Activated CD8-positive, alpha-beta memory T cell treated with anti-CD3 and anti-CD28 coated beads, Interleukin-2, amount 50 U/mL, for 1 hour (primary cell): ENCODE data around the gene MORC1.
"Not testable (repeated sequence)": the region's sequence is repeated elsewhere in the genome, so short reads cannot be mapped to it uniquely, and the experiment has no call there.

Experiments
- DNase-seq: peaks from one replicate; pipeline ENCODE4 v3.0.0-alpha.2; 2020; ENCODE audit errors: extremely low read depth

The MORC1 gene

DNA sequence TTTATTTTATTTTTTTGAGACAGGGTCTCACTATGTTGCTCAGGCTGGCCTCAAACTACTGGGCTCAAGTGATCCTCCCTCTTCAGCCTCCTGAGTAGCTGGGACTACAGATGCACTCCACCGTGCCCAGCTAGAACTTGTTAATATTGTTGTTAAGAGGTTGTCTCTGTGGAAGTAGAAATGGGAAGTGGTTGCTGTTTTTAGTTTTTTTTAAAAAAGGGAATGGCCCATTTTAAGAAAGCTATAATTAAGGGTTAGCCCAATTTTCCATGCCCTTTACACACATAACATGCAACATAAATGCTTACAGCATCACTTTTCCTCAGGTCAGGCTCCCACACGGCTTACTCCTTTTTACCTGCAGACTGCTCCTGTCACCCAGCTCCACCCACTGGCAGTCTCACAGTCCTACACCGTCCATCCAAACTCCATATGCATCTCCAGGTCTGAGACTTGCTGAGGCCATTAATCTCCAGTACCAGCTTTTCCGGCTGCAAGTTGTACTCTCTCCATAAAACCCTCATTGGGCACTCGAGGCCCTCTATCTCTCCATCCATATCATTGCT lies 19.8 kb downstream of the MORC1 start:
- no peak for DNase-seq

DNA sequence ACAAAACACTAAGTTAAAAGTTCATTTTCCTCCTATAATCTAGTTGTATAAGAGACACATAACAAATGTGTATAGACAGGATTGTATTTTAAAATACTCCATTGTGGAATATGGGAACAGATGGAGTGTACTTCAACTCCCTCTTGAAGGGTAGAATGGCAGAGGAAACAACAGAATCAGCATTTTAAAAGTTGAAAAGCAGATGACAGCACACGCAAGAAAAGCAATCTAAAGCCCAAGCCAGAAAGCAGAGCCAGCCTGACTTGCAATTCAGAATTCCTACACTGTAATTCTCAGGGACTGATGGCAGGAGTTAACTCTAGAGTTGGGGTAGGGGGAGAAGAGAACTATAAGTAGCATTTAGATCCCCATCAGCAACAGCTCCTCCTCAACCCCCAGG lies 22.8 kb downstream of the MORC1 start:
- DNase-seq: no peak

DNA sequence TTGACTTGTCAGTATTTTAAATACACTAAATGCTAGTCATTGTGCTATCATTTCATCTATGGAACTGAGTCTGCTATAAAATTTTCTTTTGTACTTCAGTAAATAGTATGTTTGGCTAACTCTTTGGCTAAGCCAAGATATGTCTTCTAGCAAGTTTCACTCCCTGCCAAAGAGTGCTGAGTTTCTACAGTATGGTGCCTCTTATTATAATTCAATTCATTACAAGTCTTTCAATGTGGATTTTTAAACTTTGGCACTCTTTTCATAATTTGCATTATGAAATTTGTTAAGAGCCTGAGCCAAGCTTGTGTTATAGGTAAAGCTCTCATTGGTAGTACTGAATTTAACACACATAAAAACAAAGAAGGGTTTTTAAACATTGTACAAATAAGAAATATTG lies 24.4 kb downstream of the MORC1 start:
- DNase-seq: no peak

DNA sequence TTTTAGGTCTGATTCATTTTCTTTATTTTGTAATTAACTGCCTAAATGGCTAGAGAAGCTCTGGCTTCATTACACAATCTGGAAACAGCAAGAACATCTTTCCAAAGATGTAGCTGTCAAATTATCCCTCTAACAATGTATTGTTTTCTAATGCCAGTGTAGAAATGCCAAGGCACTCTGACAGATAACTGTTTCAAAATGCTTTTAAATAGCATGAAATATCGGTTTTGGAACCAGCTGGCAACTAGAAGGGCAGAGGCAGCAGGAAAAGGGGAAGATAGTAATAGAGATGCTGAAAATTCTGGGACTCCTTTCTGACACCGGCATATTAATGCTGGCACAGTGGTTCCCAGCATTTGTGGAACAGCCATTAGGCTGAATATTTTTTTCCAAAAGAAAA lies 26.1 kb downstream of the MORC1 start:
- no peak for DNase-seq

DNA sequence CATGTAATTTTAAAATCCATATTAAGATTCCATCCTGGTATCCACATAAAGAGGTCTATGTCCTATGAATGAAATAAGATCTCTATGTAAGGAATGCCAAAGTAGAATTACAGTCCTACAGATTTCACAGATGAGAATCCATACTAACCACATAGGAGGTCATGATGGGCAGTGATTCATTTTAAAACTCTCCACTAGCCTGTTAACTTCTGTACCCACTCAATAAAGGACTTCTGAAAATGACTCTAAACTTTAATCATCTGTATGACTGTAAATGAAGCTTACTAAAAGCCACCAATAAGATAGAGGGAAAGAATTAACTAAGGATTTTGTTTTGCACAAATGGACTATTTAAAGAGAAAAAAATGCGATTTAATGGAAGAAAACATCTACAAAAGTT lies 28.7 kb downstream of the MORC1 start:
- DNase-seq: no peak

DNA sequence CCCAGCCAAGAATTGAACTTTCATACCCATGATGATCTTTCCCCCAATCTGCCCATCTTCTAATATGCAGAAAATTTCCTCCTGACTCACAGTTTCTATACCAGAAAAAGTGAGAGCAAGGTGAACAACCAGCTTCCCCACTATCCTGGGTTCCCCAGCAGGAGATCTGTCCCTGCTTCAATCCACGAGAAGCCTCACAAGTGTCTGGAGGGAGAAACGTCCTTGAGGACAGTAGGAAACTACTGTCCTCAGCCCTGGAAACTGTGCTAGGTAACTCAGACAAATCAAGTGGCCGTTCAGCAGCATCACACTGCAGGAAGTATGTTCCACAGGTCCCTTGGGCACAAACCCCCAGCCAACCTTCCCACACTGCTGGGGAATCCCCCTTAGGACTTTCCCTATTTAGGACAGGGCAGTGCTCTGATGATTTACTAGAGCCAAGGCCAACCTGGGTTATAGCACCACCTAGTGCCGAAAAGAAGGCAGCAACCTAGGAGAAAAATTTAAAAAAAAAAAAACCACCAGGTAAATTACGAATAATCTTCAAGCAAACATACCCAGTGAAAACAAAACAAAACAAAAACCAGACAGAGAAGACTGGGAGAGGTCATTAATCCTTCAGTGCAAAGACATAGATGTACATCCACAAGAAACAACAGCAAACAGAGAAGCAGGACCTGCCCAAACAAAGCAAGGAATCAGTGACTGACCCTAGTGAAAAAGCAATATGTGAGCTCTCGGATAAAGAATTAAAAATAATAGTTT lies 36.0 kb downstream of the MORC1 start:
- DNase-seq: no peak

DNA sequence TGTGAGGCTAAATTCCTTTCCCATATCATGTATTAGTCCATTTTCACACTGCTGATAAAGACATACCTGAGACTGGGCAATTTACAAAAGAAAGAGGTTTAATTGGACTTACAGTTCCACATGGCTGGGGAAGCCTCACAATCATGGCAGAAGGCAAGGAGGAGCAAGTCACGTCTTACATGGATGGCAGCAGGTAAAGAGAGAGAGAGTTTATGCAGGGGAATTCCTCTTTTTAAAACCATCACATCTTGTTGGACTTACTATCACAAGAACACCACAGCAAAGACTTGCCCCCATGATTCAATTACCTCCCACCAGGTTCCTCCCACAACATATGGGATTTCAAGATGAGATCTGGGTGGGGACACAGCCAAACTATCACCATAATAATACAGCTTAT lies 37.8 kb downstream of the MORC1 start:
- DNase-seq: not testable (repeated sequence)

DNA sequence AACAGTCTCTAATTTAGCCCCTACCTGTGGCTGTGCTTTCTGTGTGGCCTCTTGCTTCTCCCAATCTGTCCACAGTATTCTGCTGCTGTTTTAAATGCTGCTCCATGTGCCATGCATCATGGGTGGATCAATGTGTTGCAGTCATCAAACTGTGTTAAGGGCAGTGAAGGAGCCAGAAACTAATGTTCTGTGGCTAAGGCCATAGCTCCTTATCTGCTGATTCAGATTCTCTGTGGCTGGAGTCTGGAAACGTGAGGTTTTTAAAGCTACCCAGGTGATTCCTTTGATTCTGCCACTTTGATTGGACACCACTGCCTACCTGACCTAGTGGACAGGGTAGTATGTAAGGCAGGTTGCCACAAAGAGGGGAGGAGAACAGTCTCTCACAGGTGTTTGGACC lies 44.8 kb downstream of the MORC1 start:
- DNase-seq: no peak

DNA sequence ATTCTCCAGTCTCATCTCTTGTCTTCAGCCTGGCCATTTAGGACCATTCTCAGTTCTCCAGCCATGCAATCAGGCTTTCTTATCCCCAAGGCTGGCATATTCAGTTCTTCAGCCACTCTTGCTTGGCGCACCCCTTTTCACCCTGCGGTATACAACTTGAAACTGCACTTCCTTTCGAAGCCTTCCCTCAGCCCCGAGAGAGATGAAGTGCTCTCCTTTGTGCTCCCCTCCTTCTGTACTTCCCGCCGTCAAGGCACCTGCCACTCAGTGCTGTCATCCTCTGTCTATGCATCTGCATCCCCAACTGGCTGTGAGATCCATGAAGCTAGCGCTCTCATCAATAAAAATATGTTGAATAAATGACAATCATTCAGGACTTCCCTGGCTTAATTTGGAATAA lies 45.7 kb downstream of the MORC1 start:
- DNase-seq: no peak

DNA sequence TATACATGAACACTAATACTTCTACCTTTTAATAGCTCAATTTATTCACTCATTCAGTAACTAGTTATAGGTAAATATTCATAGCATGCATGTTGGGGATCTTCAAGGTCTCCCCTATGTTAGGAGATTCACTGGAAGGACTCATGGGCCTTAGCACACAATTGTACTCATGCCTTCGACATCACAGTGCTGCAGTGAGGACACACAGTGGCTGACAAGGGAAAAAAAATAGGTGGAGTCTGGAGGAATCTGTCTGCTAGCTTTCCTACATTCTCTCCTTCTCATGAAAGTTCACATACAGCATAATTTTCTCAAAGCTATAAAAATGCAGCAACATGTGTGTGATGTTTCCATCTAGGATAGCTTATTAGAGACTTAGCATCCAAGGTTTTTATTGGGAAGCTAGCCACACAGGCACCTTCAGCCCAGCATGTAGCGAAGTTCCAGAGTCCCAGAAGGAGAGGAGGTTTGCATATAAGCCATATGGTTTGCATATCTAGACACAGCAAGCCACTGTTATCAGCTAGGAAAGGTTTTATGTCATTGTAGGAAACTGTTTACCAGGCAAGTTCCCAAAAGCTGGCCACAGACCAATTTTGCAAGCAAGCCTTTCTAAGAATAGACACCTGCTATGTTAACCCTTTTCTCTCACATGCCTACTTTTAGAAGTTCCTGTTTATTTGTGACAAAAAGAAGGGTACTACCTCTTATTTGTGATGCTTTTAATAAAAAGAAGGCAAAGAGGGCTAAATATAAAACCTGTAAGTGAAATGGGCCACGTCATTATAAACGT lies 46.4 kb downstream of the MORC1 start:
- no peak for DNase-seq

DNA sequence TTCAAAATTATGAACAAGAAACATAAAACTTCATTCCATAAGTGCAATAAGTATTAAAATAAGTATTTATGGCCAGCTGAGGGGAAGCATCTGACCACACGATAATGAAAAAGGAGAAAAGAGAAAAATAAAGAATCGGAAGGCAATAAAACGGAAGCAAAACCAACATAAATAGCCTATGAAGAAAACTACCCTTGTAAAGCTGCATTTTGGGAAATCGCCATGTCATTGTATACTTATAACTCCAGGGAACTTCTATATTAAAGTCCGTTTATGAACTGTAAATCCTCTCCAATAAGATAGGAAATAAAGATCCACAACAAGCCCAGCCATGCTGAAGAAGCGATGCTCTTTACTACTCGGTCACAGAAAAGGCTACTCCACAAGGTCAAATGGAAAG lies 47.7 kb downstream of the MORC1 start:
- no peak for DNase-seq

DNA sequence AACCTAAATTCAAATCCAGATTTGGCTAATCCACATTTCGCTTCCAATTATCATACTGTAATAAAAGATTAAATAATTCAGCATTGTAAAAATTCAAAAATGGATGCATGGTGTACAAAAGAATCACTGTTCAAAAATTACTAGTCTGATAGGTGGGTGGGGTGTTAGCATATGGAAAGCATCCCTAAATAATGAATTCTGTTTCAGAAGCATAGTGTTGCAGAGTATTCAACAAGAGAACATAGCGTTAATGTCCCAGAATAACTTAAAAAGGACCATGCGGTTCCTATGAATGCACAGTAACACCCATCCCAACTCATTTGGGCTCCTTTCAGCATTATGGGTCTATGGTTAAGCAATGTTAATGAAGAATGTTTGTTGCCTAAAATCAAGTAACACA lies 51.1 kb downstream of the MORC1 start:
- DNase-seq: no peak

DNA sequence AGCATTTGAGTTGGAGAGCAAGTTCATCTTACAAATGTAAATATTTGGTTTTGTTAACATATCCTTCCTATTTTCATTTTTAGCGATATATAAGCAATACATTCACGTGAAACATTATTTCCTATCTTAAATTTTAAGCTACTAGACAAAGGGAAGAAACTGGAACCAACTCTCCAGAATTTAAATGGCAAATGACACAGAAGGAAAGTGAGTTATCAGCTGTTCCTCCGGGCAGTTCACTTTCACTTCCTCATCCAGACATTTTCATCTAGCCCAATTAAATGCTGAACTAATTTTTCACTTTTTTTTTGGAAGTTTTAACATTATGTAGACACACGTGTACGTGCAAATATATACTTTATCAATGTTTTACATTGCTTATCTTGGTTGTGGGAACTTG lies 58.7 kb downstream of the MORC1 start:
- DNase-seq: no peak

DNA sequence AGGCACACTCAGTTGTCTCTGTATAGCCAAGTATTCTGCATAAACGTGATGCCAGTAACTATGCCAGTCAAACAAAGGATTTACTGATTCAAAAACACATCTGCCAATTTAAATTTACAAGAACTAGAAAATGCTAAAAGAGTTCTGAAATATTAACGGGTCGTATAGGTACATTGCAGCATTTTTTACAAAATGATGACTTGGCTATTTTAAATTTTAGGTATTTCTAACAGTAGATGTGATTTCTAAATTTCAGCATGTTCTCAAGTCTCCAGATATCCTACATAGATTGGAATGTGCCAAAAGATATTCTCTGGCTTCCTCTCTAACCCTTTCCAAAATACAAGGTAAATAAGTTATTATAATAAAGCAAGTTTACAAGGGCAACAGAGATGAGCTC lies 60.3 kb downstream of the MORC1 start:
- DNase-seq: no peak

DNA sequence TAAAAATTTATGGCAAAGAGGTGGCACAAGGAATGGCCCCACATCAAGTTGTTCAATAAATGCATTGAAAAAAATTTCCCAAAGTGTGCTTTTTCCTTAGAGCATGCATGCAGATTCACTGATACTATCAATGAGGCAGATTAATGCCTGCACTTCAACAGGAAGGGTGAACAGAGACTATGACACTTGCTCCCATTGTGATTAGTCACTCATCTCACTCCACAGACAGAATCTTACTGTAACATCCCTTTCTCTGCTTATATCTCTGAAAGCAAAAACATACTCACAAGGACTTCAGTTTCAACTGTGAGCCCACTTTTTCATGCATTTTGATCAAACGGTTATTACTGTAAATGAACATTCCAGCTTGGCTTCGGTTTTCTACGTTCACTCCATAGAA lies 60.9 kb downstream of the MORC1 start:
- DNase-seq: no peak

DNA sequence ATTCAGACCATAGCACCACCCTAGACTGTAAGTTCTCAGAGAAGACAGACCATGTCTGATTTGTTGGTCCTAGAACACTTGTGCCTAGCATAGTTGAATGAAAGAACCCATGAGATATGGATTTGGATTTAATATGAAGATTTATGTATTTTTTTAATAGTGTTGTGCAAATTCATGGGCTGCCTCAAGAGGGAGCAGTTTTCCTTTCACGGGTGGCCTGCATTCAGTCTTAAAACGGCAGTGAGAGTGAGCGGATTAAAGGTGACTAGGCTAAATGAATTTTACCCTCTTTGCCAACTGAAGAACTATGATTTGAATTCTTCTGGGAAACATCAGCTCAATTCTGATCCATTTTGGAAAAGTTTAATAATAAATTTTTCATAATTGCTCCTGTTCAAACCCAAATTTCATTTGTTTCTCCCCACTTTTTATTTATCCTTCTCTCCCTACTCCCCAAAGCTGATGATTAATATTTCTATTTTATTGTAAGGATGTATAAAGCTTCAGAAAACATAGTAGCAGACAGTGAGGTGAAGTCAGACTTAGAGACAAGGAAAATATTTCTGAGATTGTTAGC lies 67.3 kb downstream of the MORC1 start:
- no peak for DNase-seq

DNA sequence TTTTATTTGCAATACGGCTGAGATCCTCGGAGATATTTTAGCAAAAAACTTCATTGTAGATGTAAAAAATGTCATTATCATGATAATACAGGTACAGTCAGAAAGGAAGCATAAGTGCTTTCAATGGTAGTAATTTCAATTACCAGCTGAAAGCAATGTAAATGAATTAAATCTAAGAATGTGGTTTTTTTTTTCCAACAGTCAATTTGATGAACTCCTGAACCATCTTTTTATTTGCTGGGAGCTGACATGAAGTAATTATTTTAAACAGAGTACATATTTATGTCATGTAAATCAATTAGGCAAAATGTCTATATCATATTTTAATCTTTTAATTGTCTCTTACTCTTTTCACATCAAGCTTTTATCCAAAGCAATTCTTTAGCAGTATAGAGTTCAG lies 70.6 kb downstream of the MORC1 start:
- DNase-seq: no peak

DNA sequence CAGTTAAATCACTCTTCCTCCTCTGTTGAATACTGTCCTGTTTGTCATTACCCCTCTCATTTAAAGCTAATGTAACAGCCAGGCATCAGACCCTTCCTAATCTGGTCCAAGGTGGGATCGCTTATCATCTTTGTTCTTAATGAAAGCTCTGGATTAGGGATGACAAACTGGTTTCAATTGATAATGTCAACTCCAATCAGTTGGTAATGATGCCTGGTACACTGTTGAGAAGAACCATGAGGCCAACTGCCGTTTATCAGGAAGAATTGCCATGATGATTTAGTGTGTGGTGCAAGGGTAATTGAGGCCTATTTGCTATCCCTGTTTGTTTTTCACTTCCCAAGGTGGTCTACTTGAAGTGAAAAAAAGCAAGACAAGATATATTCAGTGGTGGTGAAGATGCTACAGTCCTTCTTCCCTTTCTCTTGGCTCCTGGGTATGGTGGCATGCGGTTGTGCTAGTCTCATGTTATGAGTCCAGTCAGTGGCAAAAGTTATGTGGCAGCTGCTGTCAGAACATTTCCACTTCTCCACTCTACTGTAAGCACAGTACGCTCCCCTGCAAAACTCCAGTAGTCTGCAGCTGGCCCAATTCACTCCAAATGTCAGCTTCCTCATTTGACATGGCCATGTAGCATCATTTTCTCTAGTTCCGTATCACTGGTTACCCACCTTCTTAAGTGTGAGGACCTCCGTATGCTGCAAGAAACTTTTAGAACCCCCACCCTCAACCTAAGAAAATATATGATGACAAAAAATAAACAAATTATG lies 72.5 kb downstream of the MORC1 start:
- DNase-seq: no peak

DNA sequence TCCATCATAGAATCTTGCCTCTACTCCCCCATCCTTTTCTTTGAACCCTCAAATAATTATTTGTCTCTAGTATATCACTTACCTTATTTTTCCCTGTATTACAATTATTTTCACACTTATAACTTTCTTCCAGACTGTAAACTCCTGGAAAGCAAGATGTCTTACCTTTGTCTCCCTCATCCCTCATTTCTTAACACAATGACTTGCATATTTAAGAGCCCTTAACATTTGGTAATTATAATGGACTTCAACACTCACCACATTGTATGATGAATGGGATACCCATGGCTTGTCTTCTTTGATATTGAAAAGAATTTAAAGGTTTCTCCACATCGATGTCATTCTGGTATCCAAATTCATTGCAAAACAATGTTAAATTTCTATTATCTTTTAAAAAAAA lies 82.9 kb downstream of the MORC1 start:
- DNase-seq: no peak

DNA sequence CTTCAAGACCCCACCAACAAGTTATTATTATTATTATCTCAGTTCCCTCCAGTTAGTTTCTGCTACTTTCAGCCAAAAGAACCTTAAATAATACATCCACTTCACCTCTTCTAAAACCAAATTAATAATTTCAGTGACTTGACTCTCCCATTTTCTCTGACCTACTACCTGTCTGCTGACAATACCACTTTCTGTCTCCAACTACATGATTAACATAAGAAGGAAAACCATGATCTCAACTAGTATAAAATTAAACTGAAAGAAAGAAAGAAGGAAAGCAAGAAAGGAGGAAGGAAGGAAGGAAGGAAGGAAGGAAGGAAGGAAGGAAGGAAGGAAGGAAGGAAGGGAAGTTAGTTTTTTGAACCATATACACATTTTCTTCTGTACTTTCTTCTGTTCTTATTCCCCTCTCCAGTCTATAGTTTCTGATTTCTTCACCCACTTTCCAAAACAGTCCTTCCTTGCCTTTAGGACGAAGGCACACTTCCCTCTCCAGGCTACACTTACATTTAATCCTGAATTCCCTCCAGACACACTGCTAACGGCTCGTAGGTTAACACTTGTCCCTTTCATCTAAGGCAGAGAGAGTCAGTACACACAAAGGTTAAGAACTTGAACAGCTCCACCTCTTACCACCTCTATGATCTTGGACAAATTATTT lies 84.8 kb downstream of the MORC1 start:
- DNase-seq: no peak

DNA sequence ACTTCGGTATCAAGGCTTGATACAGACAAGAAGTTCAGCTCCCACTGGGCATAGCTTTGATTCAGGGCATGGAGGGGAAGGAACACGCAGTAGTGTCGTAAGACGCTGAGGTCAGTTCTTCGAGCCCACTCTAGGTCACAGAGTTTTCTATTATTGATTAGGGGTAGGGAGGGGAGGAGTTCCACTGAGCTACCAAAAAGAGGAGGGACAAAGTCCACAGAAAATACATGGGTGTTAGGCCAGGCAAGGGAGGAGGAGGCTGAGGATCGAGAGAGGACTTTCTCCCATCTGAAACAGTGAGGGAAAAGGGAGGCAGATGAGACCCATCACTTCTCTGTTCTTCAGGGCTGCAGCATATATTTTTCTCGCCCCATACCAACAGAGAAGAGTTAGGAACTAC lies 89.2 kb downstream of the MORC1 start:
- no peak for DNase-seq

DNA sequence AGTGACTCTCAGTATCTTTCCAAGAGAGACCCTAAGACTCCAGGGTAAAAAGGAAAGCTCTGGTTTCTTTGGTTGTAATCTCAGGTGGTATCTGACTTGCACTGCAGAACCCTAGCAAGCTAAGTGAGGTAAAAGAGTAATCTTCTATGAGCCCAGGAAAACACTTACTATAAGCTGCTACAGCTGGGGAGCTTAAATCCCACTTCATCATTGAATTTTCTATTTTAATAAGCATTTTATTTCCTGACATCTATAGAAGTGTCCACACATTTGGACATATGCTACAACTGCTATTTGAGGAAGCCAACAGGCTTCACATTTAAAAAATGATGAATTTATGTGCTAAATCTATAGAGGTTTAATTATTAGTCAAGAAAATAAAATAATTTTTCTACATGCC lies 91.1 kb downstream of the MORC1 start:
- no peak for DNase-seq
